Mesenchymal stem cell (in vitro differentiated cells and primary cell): ENCODE data around the gene CAND2.
A peak's percentile ranks its signal among the peaks of the same experiment; 100 is the strongest.

Experiments
- DNase-seq: peaks from one replicate; pipeline ENCODE4 v3.0.0-alpha.2; 2013
- H2AFZ ChIP-seq: one replicate; pipeline ENCODE4 v1.6.1; 2013; ENCODE audit warnings: low read depth, mild to moderate bottlenecking, control low read depth, inconsistent platforms, low read length, moderate library complexity
- H2AK5ac ChIP-seq: 2 replicates; pipeline ENCODE4 v1.6.1; 2013; ENCODE audit warnings: low read length, moderate library complexity, mild to moderate bottlenecking, inconsistent platforms; ENCODE audit not compliant: severe bottlenecking
- H2BK120ac ChIP-seq: one replicate; pipeline ENCODE4 v1.6.1; 2013; ENCODE audit warnings: low read depth, mild to moderate bottlenecking, inconsistent platforms, low read length, moderate library complexity
- H2BK12ac ChIP-seq, 2 experiments: one replicate each; pipeline ENCODE4 v1.6.1; 2013; ENCODE audit warnings: inconsistent platforms in 2 of 2, low read length in 2 of 2, mild to moderate bottlenecking in 2 of 2, moderate library complexity in 2 of 2, control low read depth in 1 of 2
- H2BK15ac ChIP-seq: one replicate; pipeline ENCODE4 v1.6.1; 2013; ENCODE audit warnings: mild to moderate bottlenecking, low read depth, inconsistent platforms; ENCODE audit not compliant: poor library complexity, severe bottlenecking
- H2BK5ac ChIP-seq: 2 replicates; pipeline ENCODE4 v1.6.1; 2013; ENCODE audit warnings: low read depth, mild to moderate bottlenecking, low read length, control low read depth, inconsistent platforms; ENCODE audit not compliant: poor library complexity, severe bottlenecking
- H3K14ac ChIP-seq, 2 experiments: one replicate each; pipeline ENCODE4 v1.6.1; 2013; ENCODE audit warnings: inconsistent platforms in 2 of 2, low read length in 2 of 2, control low read depth in 1 of 2, mild to moderate bottlenecking in 1 of 2, moderate library complexity in 1 of 2
- H3K18ac ChIP-seq, 2 experiments: one replicate each; pipeline ENCODE4 v1.6.1; 2013; ENCODE audit warnings: inconsistent platforms in 2 of 2, low read length in 2 of 2, control low read depth in 1 of 2, low read depth in 1 of 2, mild to moderate bottlenecking in 1 of 2
- H3K23ac ChIP-seq, 2 experiments: one replicate each; pipeline ENCODE4 v1.6.1; 2013; ENCODE audit warnings: inconsistent platforms in 2 of 2, low read length in 2 of 2, mild to moderate bottlenecking in 2 of 2, moderate library complexity in 2 of 2, control low read depth in 1 of 2
- H3K27ac ChIP-seq: 2 replicates; pipeline ENCODE4 v1.5.1; 2013; ENCODE audit warnings: mild to moderate bottlenecking, moderate library complexity, low read length, control low read depth, inconsistent platforms; ENCODE audit not compliant: poor library complexity, severe bottlenecking
- H3K27me3 ChIP-seq, 2 experiments: 2 replicates each; pipeline versions ENCODE4 v1.6.1 to v1.7.0; 2013; ENCODE audit warnings: low read length in 2 of 2, mild to moderate bottlenecking in 2 of 2, moderate library complexity in 2 of 2, control low read depth in 1 of 2, inconsistent platforms in 1 of 2; ENCODE audit not compliant: control insufficient read depth in 1 of 2, insufficient read depth in 1 of 2
- H3K36me3 ChIP-seq, 2 experiments: 2 replicates each; pipeline versions ENCODE4 v1.6.1 to v1.7.0; 2013; ENCODE audit warnings: low read length in 2 of 2, control low read depth in 1 of 2, inconsistent platforms in 1 of 2, low read depth in 1 of 2, mild to moderate bottlenecking in 1 of 2; ENCODE audit not compliant: insufficient read depth in 2 of 2, control insufficient read depth in 1 of 2
- H3K4ac ChIP-seq, 2 experiments: one replicate each; pipeline ENCODE4 v1.6.1; 2013; ENCODE audit warnings: inconsistent platforms in 2 of 2, low read length in 2 of 2, mild to moderate bottlenecking in 2 of 2, moderate library complexity in 2 of 2, control low read depth in 1 of 2, low read depth in 1 of 2
- H3K4me1 ChIP-seq: 2 replicates; pipeline ENCODE4 v1.6.1; 2013; ENCODE audit warnings: low read depth, low read length, control low read depth; ENCODE audit not compliant: control insufficient read depth, insufficient read depth
- H3K4me2 ChIP-seq: 2 replicates; pipeline ENCODE4 v1.6.1; 2013; ENCODE audit warnings: low read length, mild to moderate bottlenecking, inconsistent platforms; ENCODE audit not compliant: poor library complexity, severe bottlenecking
- H3K4me3 ChIP-seq, 2 experiments: 2 replicates each; pipeline versions ENCODE4 v1.5.1 to v1.7.0; 2013; ENCODE audit warnings: low read length in 2 of 2, mild to moderate bottlenecking in 2 of 2, control low read depth in 1 of 2, low read depth in 1 of 2; ENCODE audit not compliant: insufficient read depth in 1 of 2
- H3K79me1 ChIP-seq: replicated peaks from 2 replicates; pipeline ENCODE4 v1.6.1; 2013; ENCODE audit warnings: mild to moderate bottlenecking, control low read depth, low read length, inconsistent platforms; ENCODE audit not compliant: poor library complexity, severe bottlenecking
- H3K9ac ChIP-seq: 2 replicates; pipeline ENCODE4 v1.7.0; 2013; ENCODE audit warnings: mild to moderate bottlenecking, low read length, moderate library complexity
- H3K9me3 ChIP-seq: 2 replicates; pipeline ENCODE4 v1.7.0; 2013; ENCODE audit warnings: mild to moderate bottlenecking, low read length; ENCODE audit not compliant: control insufficient read depth
- H4K8ac ChIP-seq: one replicate; pipeline ENCODE4 v1.6.1; 2013; ENCODE audit warnings: inconsistent platforms, mild to moderate bottlenecking, low read length, moderate library complexity
- H4K91ac ChIP-seq: one replicate; pipeline ENCODE4 v1.6.1; 2013; ENCODE audit warnings: mild to moderate bottlenecking, low read length, inconsistent platforms
- WGBS: methylation state at CpG from one replicate; pipeline ENCODE4 v1.1.7; 2013; ENCODE audit warnings: mixed read lengths; 5-methylcytosine and 5-hydroxymethylcytosine counted together

The CAND2 gene

DNA sequence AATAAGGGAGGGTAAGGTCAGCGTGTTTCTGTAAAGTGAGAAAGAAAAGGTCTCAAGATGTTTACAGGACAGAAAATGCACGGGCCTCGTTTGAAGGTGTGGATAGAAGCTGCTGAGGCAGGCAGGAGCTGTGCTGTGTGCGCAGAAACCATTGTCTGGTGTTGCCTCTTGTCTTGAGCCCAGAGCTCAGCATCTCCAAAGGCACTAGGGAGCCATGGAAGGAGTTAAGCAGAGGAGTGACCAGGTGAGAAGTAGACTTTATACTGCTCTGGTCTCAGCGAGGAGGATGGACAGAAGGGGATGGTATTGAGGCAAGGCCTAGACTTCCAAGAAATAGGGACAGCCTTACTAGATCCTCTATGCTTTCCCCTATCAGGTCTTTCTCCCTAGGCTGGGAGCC, 13.0 kb downstream of the CAND2 start:
- Histone ChIP-seq H2AFZ (no peak overlapping the region), H3K4me3 (peak overlapping the region in 1 of 2 experiments; percentile 79), H2BK120ac (no peak overlapping the region), H4K8ac (no peak overlapping the region), H3K9ac (peak overlapping the region; percentile 68), H3K36me3 (peaks cover 0 to 35% of the 10 kb centered on the region in 2 experiments), H3K14ac (no peak overlapping the region), H2BK15ac (no peak overlapping the region), H3K18ac (no peak overlapping the region), H3K4me1 (peaks cover 9% of the 10 kb centered on the region), H3K27ac (peak overlapping the region; percentile 21), H2AK5ac (no peak overlapping the region), H3K4ac (no peak overlapping the region), H3K27me3 (peaks cover 0 to 11% of the 10 kb centered on the region in 2 experiments), H4K91ac (no peak overlapping the region), H3K9me3 (no peaks in the 10 kb centered on the region), H3K4me2 (peak overlapping the region; percentile 86), H2BK5ac (no peak overlapping the region), H3K23ac (no peak overlapping the region), H3K79me1 (no peaks in the 10 kb centered on the region), H2BK12ac (no peak overlapping the region)
- no peak for DNase-seq
- WGBS: 98% methylated on average over 4 of the region's 5 CpGs

GRCh38 chr3:12810013-12810780, 13.7 kb downstream of the CAND2 start:
- peaks cover 0 to 36% of the 10 kb centered on the region in 2 experiments for H3K36me3 ChIP-seq
- WGBS: under 1% methylated on average over 49 of the region's 50 CpGs
- H4K8ac ChIP-seq: peak overlapping the region; percentile 91
- peak overlapping the region; percentile 85 to 88 for H3K18ac ChIP-seq
- H3K27ac ChIP-seq: peak overlapping the region; percentile 35
- peak overlapping the region; percentile 68 to 79 for H3K4me3 ChIP-seq
- peak overlapping the region; percentile 86 for H3K4me2 ChIP-seq
- H3K79me1 ChIP-seq: no peaks in the 10 kb centered on the region
- no peaks in the 10 kb centered on the region for H3K9me3 ChIP-seq
- H2BK15ac ChIP-seq: peak overlapping the region; percentile 13
- H3K4me1 ChIP-seq: peaks cover 9% of the 10 kb centered on the region
- peak overlapping the region; percentile 47 for H2BK5ac ChIP-seq
- H3K9ac ChIP-seq: peak overlapping the region; percentile 68
- no peak overlapping the region for H2AK5ac ChIP-seq
- peak overlapping the region; percentile 58 for H4K91ac ChIP-seq
- no peak overlapping the region for H3K23ac ChIP-seq
- H2BK12ac ChIP-seq: peak overlapping the region in 1 of 2 experiments; percentile 86
- peak overlapping the region; percentile 92 for H2AFZ ChIP-seq
- H3K14ac ChIP-seq: peak overlapping the region in 1 of 2 experiments; percentile 91
- DNase-seq: peak; percentile 91
- peak overlapping the region; percentile 60 to 70 for H3K4ac ChIP-seq
- peaks cover 0 to 16% of the 10 kb centered on the region in 2 experiments for H3K27me3 ChIP-seq
- no peak overlapping the region for H2BK120ac ChIP-seq

- Histone ChIP-seq H3K27me3 (peaks cover 0 to 16% of the 10 kb centered on the region in 2 experiments), H3K36me3 (peaks cover 0 to 42% of the 10 kb centered on the region in 2 experiments), H2BK12ac (peak overlapping the region in 1 of 2 experiments; percentile 16), H3K4me3 (no peak overlapping the region), H2AK5ac (peak overlapping the region; percentile 13), H2AFZ (no peak overlapping the region), H2BK120ac (no peak overlapping the region), H2BK15ac (no peak overlapping the region), H3K4me1 (peaks cover 9% of the 10 kb centered on the region), H4K8ac (no peak overlapping the region), H4K91ac (peak overlapping the region; percentile 1), H3K9me3 (no peaks in the 10 kb centered on the region), H3K18ac (peak overlapping the region; percentile 11 to 59), H3K23ac (no peak overlapping the region), H2BK5ac (no peak overlapping the region), H3K4ac (no peak overlapping the region), H3K79me1 (no peaks in the 10 kb centered on the region), H3K14ac (peak overlapping the region in 1 of 2 experiments; percentile 81), H3K9ac (peak overlapping the region; percentile 68), H3K4me2 (peak overlapping the region; percentile 23), H3K27ac (peak overlapping the region; percentile 35)
- no peak for DNase-seq
- 76% methylated on average over 5 of the region's 5 CpGs for WGBS
Measured at GRCh38 chr3:12810961-12811360, 14.5 kb downstream of the CAND2 start.

DNA sequence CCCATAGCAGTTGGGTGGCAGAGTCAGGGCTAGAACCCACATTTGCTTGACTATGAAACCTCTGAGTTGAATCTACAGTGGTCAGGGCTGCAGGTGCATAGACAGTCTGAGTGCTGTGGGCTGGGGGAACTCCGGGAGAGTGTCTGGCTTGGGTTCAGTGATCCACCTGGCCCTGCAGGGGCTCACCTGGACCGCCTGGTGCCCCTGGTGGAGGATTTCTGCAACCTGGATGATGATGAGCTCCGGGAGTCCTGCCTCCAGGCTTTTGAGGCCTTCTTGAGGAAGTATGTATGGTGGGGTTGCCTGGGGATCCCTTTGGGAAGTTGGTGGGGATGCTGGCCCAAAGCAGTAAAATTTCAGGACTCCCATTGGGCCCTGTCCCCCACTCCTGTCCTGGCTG, 16.3 kb downstream of the CAND2 start:
- Histone ChIP-seq H3K14ac (no peak overlapping the region), H2BK12ac (no peak overlapping the region), H2BK15ac (no peak overlapping the region), H3K4me1 (peaks cover 9% of the 10 kb centered on the region), H3K4ac (no peak overlapping the region), H3K9ac (no peak overlapping the region), H3K4me2 (no peak overlapping the region), H3K18ac (no peak overlapping the region), H3K27me3 (peaks cover 0 to 16% of the 10 kb centered on the region in 2 experiments), H2BK120ac (no peak overlapping the region), H3K23ac (no peak overlapping the region), H3K9me3 (no peaks in the 10 kb centered on the region), H3K79me1 (no peaks in the 10 kb centered on the region), H4K8ac (no peak overlapping the region), H2AFZ (no peak overlapping the region), H3K27ac (no peak overlapping the region), H2AK5ac (no peak overlapping the region), H2BK5ac (no peak overlapping the region), H4K91ac (no peak overlapping the region), H3K36me3 (peaks cover 0 to 52% of the 10 kb centered on the region in 2 experiments), H3K4me3 (no peak overlapping the region)
- no peak for DNase-seq
- whole genome bisulfite sequencing: 91% methylated on average over 2 of the region's 3 CpGs
